Measurements from ENCODE around the gene NAV2.

Gene NAV2

DNA sequence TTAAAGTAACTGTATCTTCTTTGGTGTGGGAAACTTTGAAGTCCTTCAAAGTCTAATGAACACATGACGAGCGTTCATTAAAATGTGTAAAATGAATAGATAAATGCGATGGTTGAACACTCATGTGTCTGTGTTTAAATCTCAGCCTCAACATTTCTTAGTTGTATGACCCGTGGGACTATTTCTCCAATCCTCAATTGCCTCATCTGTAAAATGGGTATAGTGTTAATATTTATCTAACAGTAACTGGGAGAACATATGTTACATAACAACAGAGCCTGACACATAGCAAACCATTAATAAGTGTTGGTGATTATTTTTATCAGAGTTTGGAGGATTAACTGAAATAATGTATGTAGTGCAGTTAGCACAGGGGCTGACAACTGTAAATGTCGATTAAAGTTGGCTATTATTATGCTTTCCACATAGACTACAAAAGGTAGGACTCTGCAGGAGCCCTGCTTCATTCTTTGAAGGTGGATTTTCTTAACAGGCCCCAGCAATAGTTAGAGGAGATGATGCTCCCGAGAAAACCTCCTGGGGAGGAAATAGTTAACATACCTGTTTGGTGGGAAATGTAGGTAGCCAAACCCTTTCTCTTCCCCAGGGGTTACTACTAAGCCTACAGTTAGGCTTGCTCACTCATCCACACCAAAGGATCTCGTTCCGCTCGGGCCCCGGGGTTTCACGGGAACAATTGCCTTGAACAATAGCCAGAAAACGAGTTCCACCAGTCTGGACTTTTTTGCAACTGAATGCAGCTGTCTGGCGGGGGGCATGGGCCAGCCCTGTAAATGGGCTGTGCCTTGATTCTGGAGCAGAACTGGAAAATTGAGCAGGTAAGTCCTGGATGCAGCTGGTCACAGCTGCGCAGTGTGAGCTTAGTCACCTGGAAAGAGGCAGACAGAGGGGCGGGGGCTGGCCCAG, 314.3 kb downstream of the NAV2 start:
- no peak for DNase-seq (ENCODE audit: low read depth)
- H3K4me3 ChIP-seq (ENCODE audit: low read depth, low read length) = no peak overlapping the region

DNA sequence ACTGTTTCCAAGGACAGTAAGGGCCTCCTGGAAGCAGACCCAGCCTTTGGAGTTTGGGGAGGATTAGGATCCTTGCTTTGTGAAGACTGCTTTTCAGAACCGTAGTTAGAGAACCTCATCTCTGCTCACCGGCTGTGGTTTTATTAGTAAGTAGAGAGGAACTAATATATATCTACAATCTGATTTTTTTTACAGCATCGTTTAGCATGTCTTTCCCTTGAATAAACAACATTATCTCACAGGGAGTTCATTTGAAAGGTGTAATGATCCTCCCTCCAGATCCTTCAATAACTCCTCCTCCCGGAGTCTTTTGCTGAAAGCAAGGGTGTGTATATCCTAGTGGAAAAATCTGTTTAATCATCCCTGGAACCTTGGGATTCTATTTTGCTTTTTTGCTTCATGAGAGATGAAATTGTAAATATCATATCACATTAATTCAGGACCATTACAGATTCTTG, 314.9 kb downstream of the NAV2 start:
- DNase-seq (ENCODE audit: low read depth) = no peak
- H3K4me3 ChIP-seq (ENCODE audit: low read depth, low read length) = no peak overlapping the region
- TF ChIP-seq CTCF (IDR thresholded peaks at IDR 0.05; ENCODE audit: low read depth, low read length) (no peak), POLR2A (IDR thresholded peaks at IDR 0.05; ENCODE audit: extremely low read depth, insufficient read length) (no peak), MYC (IDR thresholded peaks at IDR 0.05; ENCODE audit: low read depth, low read length) (no peak), MAX (IDR thresholded peaks at IDR 0.05; ENCODE audit: low read depth, low read length) (no peak)

More for the DNA sequence above, 314.3 kb downstream of the NAV2 start:
- TF ChIP-seq MAX (IDR thresholded peaks at IDR 0.05; ENCODE audit: low read depth, low read length) = no peak
- no peak for TF ChIP-seq CTCF (IDR thresholded peaks at IDR 0.05; ENCODE audit: low read depth, low read length)
- no peak for TF ChIP-seq POLR2A (IDR thresholded peaks at IDR 0.05; ENCODE audit: extremely low read depth, insufficient read length)
- TF ChIP-seq MYC (IDR thresholded peaks at IDR 0.05; ENCODE audit: low read depth, low read length) = no peak

DNA sequence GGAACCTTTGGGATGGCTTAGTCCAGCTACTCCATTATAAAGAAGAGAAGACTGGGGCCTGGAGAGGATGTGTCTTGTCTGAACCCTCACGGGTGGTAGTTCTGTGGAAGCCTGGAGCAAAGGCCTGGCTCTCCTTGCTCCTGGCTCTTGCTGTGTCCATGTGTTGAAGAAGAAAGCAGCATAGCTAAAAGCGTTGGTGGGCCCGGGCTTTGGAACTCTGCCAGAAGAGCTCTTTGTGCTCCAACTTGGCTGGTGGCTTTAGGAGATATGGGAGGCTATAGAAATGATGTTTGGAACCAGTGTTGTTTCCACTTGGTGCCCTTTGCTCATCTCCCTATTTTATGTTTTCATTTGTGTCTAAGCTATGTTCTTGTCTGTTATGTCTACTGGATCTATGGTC, 316.6 kb downstream of the NAV2 start:
- TF ChIP-seq POLR2A (IDR thresholded peaks at IDR 0.05; ENCODE audit: extremely low read depth, insufficient read length) = no peak
- TF ChIP-seq CTCF (IDR thresholded peaks at IDR 0.05; ENCODE audit: low read depth, low read length) = no peak
- no peak for TF ChIP-seq MAX (IDR thresholded peaks at IDR 0.05; ENCODE audit: low read depth, low read length)
- no peak overlapping the region for H3K4me3 ChIP-seq (ENCODE audit: low read depth, low read length)
- DNase-seq (ENCODE audit: low read depth) = no peak

DNA sequence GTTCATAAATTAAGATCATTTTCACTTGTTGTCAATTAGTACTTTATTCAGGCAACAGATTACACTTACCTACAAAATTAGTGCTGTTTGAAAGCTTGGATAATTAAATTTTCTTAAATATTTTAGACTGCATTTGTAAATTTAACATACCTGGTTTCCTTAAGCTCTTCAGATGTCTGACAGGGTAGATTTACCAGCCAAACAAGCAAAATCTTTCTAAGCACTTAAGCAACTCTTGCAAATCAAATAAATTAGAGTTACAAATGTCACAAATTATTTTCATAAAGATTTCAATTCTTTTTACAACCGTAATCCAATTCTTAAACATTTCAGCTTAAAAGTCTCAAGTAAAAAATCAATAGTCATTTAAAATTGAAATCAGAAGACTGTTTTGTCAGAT, 317.8 kb downstream of the NAV2 start:
- no peak for TF ChIP-seq MYC (IDR thresholded peaks at IDR 0.05; ENCODE audit: low read depth, low read length)
- no peak overlapping the region for H3K4me3 ChIP-seq (ENCODE audit: low read depth, low read length)
- no peak for DNase-seq (ENCODE audit: low read depth)

GRCh38 chr11:20031155-20032001, 318.7 kb downstream of the NAV2 start:
- DNase-seq (ENCODE audit: low read depth) = no peak
- no peak for TF ChIP-seq MYC (IDR thresholded peaks at IDR 0.05; ENCODE audit: low read depth, low read length)
- no peak for TF ChIP-seq MAX (IDR thresholded peaks at IDR 0.05; ENCODE audit: low read depth, low read length)
- TF ChIP-seq POLR2A (IDR thresholded peaks at IDR 0.05; ENCODE audit: extremely low read depth, insufficient read length) = no peak
- no peak for TF ChIP-seq CTCF (IDR thresholded peaks at IDR 0.05; ENCODE audit: low read depth, low read length)
- no peak overlapping the region for H3K4me3 ChIP-seq (ENCODE audit: low read depth, low read length)

DNA sequence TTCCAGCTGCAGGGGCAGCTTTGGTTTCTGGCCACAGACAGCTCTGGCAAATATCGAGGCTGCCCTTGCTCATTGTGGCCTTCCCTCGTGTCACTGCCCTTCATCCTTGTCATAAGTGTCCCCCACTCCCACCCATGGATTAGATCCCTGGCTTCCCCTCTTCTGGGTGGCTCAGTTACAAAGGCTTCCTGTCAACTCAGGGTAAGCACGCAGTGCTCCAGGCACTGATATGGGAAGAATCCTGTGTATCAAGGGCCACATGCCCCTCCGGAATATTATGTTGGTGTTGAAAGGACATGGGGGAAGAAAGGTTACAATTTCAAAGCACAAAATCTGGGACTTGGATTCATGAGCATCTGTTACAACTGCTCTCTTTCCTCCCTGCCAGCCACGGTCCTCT, 319.5 kb downstream of the NAV2 start:
- TF ChIP-seq MYC (IDR thresholded peaks at IDR 0.05; ENCODE audit: low read depth, low read length) (no peak), POLR2A (IDR thresholded peaks at IDR 0.05; ENCODE audit: extremely low read depth, insufficient read length) (no peak), MAX (IDR thresholded peaks at IDR 0.05; ENCODE audit: low read depth, low read length) (no peak), CTCF (IDR thresholded peaks at IDR 0.05; ENCODE audit: low read depth, low read length) (no peak)
- H3K4me3 ChIP-seq (ENCODE audit: low read depth, low read length) = no peak overlapping the region
- DNase-seq (ENCODE audit: low read depth) = no peak

All from NB4 (cell line).